Stimulated activated CD4-positive, alpha-beta T cell treated with anti-CD3 and anti-CD28 coated beads, Interleukin-1b, Interleukin-23, amount 100 ng/mL, for 24 hours (primary cell): ENCODE results near the gene POU6F1.
"Not testable (repeated sequence)": the region's sequence is repeated elsewhere in the genome, so short reads cannot be mapped to it uniquely, and the experiment has no call there.

ENCODE experiments used
- DNase-seq, 4 experiments: peaks; one replicate each; pipeline ENCODE4 v3.0.0-alpha.2; 2020; ENCODE audit warnings: low read depth in 4 of 4, low spot score in 1 of 4

The POU6F1 gene

GRCh38 chr12:51217968-51218606 lies at the start of gene POU6F1:
Gene POU6F1 (minus strand): TSS chr12:51218062. CDS start chr12:51206836, 11,226 bp downstream.
- DNase-seq, result peak in 2 of 4 experiments; percentile 45

- DNase-seq, result no peak
Observed at GRCh38 chr12:51265024-51265423, 47.2 kb upstream of the POU6F1 start.

GRCh38 chr12:51264297-51264696 lies 46.4 kb upstream of the POU6F1 start:
- DNase-seq, result no peak

- no peak for DNase-seq
Observed at GRCh38 chr12:51263341-51263740, 45.5 kb upstream of the POU6F1 start.

GRCh38 chr12:51262758-51263177 lies 44.9 kb upstream of the POU6F1 start:
- DNase-seq, result no peak

- DNase-seq, result not testable (repeated sequence)
Observed at GRCh38 chr12:51259600-51259999, 41.7 kb upstream of the POU6F1 start.

GRCh38 chr12:51254536-51254935 lies 36.7 kb upstream of the POU6F1 start:
- no peak for DNase-seq

GRCh38 chr12:51253276-51253675 lies 35.4 kb upstream of the POU6F1 start:
- DNase-seq, result no peak

GRCh38 chr12:51247523-51248206 lies 29.8 kb upstream of the POU6F1 start:
- no peak for DNase-seq

GRCh38 chr12:51246254-51246853 lies 28.5 kb upstream of the POU6F1 start:
- no peak for DNase-seq

- no peak for DNase-seq
Observed at GRCh38 chr12:51245476-51246253, 27.8 kb upstream of the POU6F1 start.

GRCh38 chr12:51244269-51244668 lies 26.4 kb upstream of the POU6F1 start:
- DNase-seq, result no peak

- no peak for DNase-seq
Observed at GRCh38 chr12:51242876-51243275, 25.0 kb upstream of the POU6F1 start.

- DNase-seq, result no peak
Observed at GRCh38 chr12:51242120-51242519, 24.3 kb upstream of the POU6F1 start.

GRCh38 chr12:51240971-51241370 lies 23.1 kb upstream of the POU6F1 start:
- DNase-seq, result no peak

GRCh38 chr12:51238510-51239334 lies 20.9 kb upstream of the POU6F1 start, which contains the start of gene DAZAP2:
Gene DAZAP2 (plus strand): TSS chr12:51238826. CDS start chr12:51238908, 82 bp downstream.
- peak; percentile 77 to 95 (median 92) for DNase-seq

GRCh38 chr12:51238037-51238509 lies 20.2 kb upstream of the POU6F1 start:
- no peak for DNase-seq

GRCh38 chr12:51234530-51234929 lies 16.7 kb upstream of the POU6F1 start:
- DNase-seq, result no peak

GRCh38 chr12:51232642-51233041 lies 14.8 kb upstream of the POU6F1 start:
- no peak for DNase-seq

GRCh38 chr12:51229116-51229809 lies 11.4 kb upstream of the POU6F1 start:
- no peak for DNase-seq
